ENCODE data around the gene BSPRY.

- TF ChIP-seq CTCF (IDR thresholded peaks at IDR 0.05) (no peak), EP300 (IDR thresholded peaks at IDR 0.05) (no peak), POLR2A (IDR thresholded peaks at IDR 0.05) (no peak), POLR2AphosphoS5 (IDR thresholded peaks at IDR 0.05) (no peak)
These were observed 17.6 kb upstream of the BSPRY start for GRCh38 chr9:113331780-113332179.
